H9 (cell line): ENCODE data around the gene SETD7. TPM values are rescaled to one million over a fixed set of nuclear protein-coding genes. Genes with fewer than 3 reads are reported as not detected.

Source experiments
- DNase-seq: peaks from one replicate; pipeline ENCODE4 v3.0.0-alpha.2; 2017
- H2AFZ ChIP-seq: one replicate; pipeline ENCODE4 v1.6.1; 2013; ENCODE audit warnings: mild to moderate bottlenecking, low read length, control low read depth, moderate library complexity
- H2AK5ac ChIP-seq: 2 replicates; pipeline ENCODE4 v1.6.1; 2013; ENCODE audit warnings: low read length, control low read depth, mixed read lengths; ENCODE audit not compliant: insufficient read length
- H2BK120ac ChIP-seq: one replicate; pipeline ENCODE4 v1.6.1; 2013; ENCODE audit warnings: low read depth, mild to moderate bottlenecking, low read length, control low read depth, inconsistent platforms; ENCODE audit not compliant: poor library complexity, severe bottlenecking
- H2BK12ac ChIP-seq: 2 replicates; pipeline ENCODE4 v1.6.1; 2013; ENCODE audit warnings: low read length, control low read depth, mixed read lengths, low read depth; ENCODE audit not compliant: insufficient read length
- H2BK15ac ChIP-seq: 2 replicates; pipeline ENCODE4 v1.6.1; 2013; ENCODE audit warnings: low read depth, low read length, control low read depth
- H2BK20ac ChIP-seq: one replicate; pipeline ENCODE4 v1.6.1; 2013; ENCODE audit warnings: low read depth, mild to moderate bottlenecking, low read length, control low read depth, inconsistent platforms; ENCODE audit not compliant: poor library complexity, severe bottlenecking
- H2BK5ac ChIP-seq: 2 replicates; pipeline ENCODE4 v1.6.1; 2013; ENCODE audit warnings: low read length, control low read depth, mixed read lengths; ENCODE audit not compliant: insufficient read length
- H3K14ac ChIP-seq: 2 replicates; pipeline ENCODE4 v1.6.1; 2013; ENCODE audit warnings: low read length, control low read depth; ENCODE audit not compliant: insufficient read depth
- H3K18ac ChIP-seq: 2 replicates; pipeline ENCODE4 v1.6.1; 2013; ENCODE audit warnings: low read depth, mild to moderate bottlenecking, mixed read lengths, low read length, control low read depth; ENCODE audit not compliant: insufficient read length
- H3K23ac ChIP-seq: 2 replicates; pipeline ENCODE4 v1.6.1; 2013; ENCODE audit warnings: low read length, control low read depth, mixed read lengths, low read depth; ENCODE audit not compliant: insufficient read length
- H3K23me2 ChIP-seq: 2 replicates; pipeline ENCODE4 v1.6.1; 2013; ENCODE audit warnings: low read depth, mild to moderate bottlenecking, mixed read lengths, low read length, control low read depth; ENCODE audit not compliant: insufficient read length, poor library complexity, severe bottlenecking
- H3K27ac ChIP-seq: 2 replicates; pipeline ENCODE4 v1.5.1; 2013; ENCODE audit warnings: low read length, control low read depth, mixed read lengths, low read depth; ENCODE audit not compliant: insufficient read length
- H3K27me3 ChIP-seq: 2 replicates; pipeline ENCODE4 v1.6.1; 2013; ENCODE audit warnings: low read length, control low read depth, inconsistent platforms; ENCODE audit not compliant: insufficient read depth
- H3K4ac ChIP-seq: 2 replicates; pipeline ENCODE4 v1.6.1; 2013; ENCODE audit warnings: low read depth, mild to moderate bottlenecking, control low read depth, inconsistent platforms, low read length, moderate library complexity
- H3K4me1 ChIP-seq: 2 replicates; pipeline ENCODE4 v1.6.1; 2013; ENCODE audit warnings: low read length, control low read depth, inconsistent platforms; ENCODE audit not compliant: insufficient read depth
- H3K4me2 ChIP-seq: 2 replicates; pipeline ENCODE4 v1.6.1; 2013; ENCODE audit warnings: low read length, control low read depth, mixed read lengths; ENCODE audit not compliant: insufficient read length, insufficient read depth
- H3K56ac ChIP-seq: 2 replicates; pipeline ENCODE4 v1.6.1; 2013; ENCODE audit warnings: low read depth, mild to moderate bottlenecking, mixed read lengths, low read length, control low read depth; ENCODE audit not compliant: insufficient read length
- H3K79me1 ChIP-seq: 2 replicates; pipeline ENCODE4 v1.6.1; 2013; ENCODE audit warnings: low read depth, mild to moderate bottlenecking, moderate library complexity, low read length, control low read depth, inconsistent platforms; ENCODE audit not compliant: insufficient read depth, poor library complexity, severe bottlenecking
- H3K79me2 ChIP-seq: 2 replicates; pipeline ENCODE4 v1.6.1; 2013; ENCODE audit warnings: low read length, control low read depth, inconsistent platforms; ENCODE audit not compliant: insufficient read depth
- H3K9ac ChIP-seq: 2 replicates; pipeline ENCODE4 v1.6.1; 2013; ENCODE audit warnings: low read length, control low read depth, mixed read lengths; ENCODE audit not compliant: insufficient read length; ENCODE audit errors: extremely low read depth
- H3K9me3 ChIP-seq: one replicate; pipeline ENCODE4 v1.6.1; 2013; ENCODE audit warnings: low read depth, low read length, inconsistent platforms; ENCODE audit not compliant: control insufficient read depth
- H3T11ph ChIP-seq: one replicate; pipeline ENCODE4 v1.6.1; 2013; ENCODE audit warnings: mild to moderate bottlenecking, low read length, control low read depth, inconsistent platforms
- H4K20me1 ChIP-seq: one replicate; pipeline ENCODE4 v1.6.1; 2013; ENCODE audit not compliant: control insufficient read depth, insufficient read length, insufficient read depth
- H4K5ac ChIP-seq: 2 replicates; pipeline ENCODE4 v1.6.1; 2013; ENCODE audit warnings: low read depth, mild to moderate bottlenecking, mixed read lengths, low read length, control low read depth; ENCODE audit not compliant: insufficient read length
- H4K8ac ChIP-seq: replicated peaks from 2 replicates; pipeline ENCODE4 v1.6.1; 2013; ENCODE audit warnings: low read length, control low read depth, mixed read lengths, low read depth; ENCODE audit not compliant: insufficient read length
- H4K91ac ChIP-seq: 2 replicates; pipeline ENCODE4 v1.6.1; 2013; ENCODE audit warnings: low read depth, mild to moderate bottlenecking, moderate library complexity, mixed read lengths, low read length, control low read depth; ENCODE audit not compliant: insufficient read length
- H3K27ac Mint-ChIP-seq, 3 experiments: 2 replicates in 2 of 3; 3 replicates in 1 of 3; pipeline ENCODE4 v1.8.0; 2020 to 2021; ENCODE audit warnings: mixed read lengths in 3 of 3, mild to moderate bottlenecking in 1 of 3, moderate library complexity in 1 of 3
- H3K27me3 Mint-ChIP-seq: 2 replicates; pipeline ENCODE4 v1.8.0; 2021; ENCODE audit warnings: low read depth, mild to moderate bottlenecking, moderate library complexity, mixed read lengths
- H3K36me3 Mint-ChIP-seq, 3 experiments: 2 replicates in 2 of 3; 3 replicates in 1 of 3; pipeline ENCODE4 v1.8.0; 2020 to 2021; ENCODE audit warnings: low read depth in 3 of 3, mixed read lengths in 3 of 3; ENCODE audit not compliant: insufficient read depth in 1 of 3
- H3K4me1 Mint-ChIP-seq, 2 experiments: 2 replicates each; pipeline ENCODE4 v1.8.0; 2020; ENCODE audit warnings: mixed read lengths in 2 of 2
- H3K4me3 Mint-ChIP-seq, 2 experiments: 2 replicates in 1 of 2; 3 replicates in 1 of 2; pipeline ENCODE4 v1.8.0; 2020 to 2021; ENCODE audit warnings: mild to moderate bottlenecking in 2 of 2, mixed read lengths in 2 of 2, moderate library complexity in 1 of 2
- H3K9me3 Mint-ChIP-seq, 2 experiments: 2 replicates in 1 of 2; 3 replicates in 1 of 2; pipeline ENCODE4 v1.8.0; 2020; ENCODE audit warnings: mild to moderate bottlenecking in 2 of 2, mixed read lengths in 2 of 2, moderate library complexity in 1 of 2
- WGBS: extraction: QIAGEN DNeasy Blood & Tissue Kit; methylation state at CpG from one replicate; pipeline ENCODE4 v1.1.7; 2013; ENCODE audit warnings: missing lambda C conversion rate, low lambda C conversion rate, mixed read lengths; ENCODE audit not compliant: insufficient read length; ENCODE audit errors: extremely low coverage; 5-methylcytosine and 5-hydroxymethylcytosine counted together
- total RNA-seq: library from RNA; stranded (reverse); gene quantifications from 2 replicates; pipeline ENCODE4 v1.2.1, GENCODE V29; 2021
- TF ChIP-seq, protein P1 (sequence below): fragments of 200-600 bp; sonication (generic); conservative IDR thresholded peaks from 3 replicates; pipeline ENCODE4 v1.8.0; 2021; ENCODE audit warnings: antibody characterized with exemption, mild to moderate bottlenecking

SETD7 gene
- total RNA-seq, 1 experiment from 2014 or later, result 1.5 TPM

DNA sequence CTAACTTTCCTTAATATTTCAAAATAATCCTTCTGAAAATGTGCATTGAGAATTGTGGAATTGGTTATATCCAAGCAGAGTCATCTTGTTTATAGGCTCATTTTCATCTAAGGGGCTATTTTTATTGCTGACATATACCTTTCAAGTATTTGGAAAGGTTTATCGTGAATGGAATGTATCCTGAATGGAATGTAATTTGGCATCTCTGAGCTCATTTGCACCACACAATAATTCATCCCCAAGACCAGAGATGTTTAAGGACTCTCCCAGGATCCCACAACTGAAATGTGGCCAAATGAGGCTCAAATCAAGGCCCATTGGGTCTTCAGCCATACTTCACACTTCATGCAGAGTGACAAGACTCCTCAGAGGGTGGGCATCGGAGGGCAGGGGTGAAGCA is 7.5 kb upstream of the SETD7 start:
- no peak overlapping the region for H3T11ph ChIP-seq
- no peak overlapping the region for H2BK5ac ChIP-seq
- H3K79me1 ChIP-seq, result no peaks in the 10 kb centered on the region
- no peak overlapping the region for H4K8ac ChIP-seq
- H2BK120ac ChIP-seq, result no peak overlapping the region
- H2BK20ac ChIP-seq, result no peak overlapping the region
- no peak overlapping the region for H2BK15ac ChIP-seq
- no peaks in the 10 kb centered on the region for H3K36me3 Mint-ChIP-seq
- H2AFZ ChIP-seq, result no peak overlapping the region
- H2BK12ac ChIP-seq, result no peak overlapping the region
- no peak overlapping the region for H3K4me3 Mint-ChIP-seq
- H3K23me2 ChIP-seq, result no peaks in the 10 kb centered on the region
- H4K20me1 ChIP-seq, result no peaks in the 10 kb centered on the region
- H3K27me3 ChIP-seq, result peaks cover 9% of the 10 kb centered on the region; the same call in 1 of the 2 replicates
- no peak overlapping the region for H3K9ac ChIP-seq
- no peak overlapping the region for H3K27ac Mint-ChIP-seq
- peaks cover 59% of the 10 kb centered on the region for H3K27me3 Mint-ChIP-seq
- H3K14ac ChIP-seq, result no peak overlapping the region
- no CpG with 5 or more reads among the region's 2 CpGs for WGBS
- DNase-seq, result no peak
- no peaks in the 10 kb centered on the region; a peak in 1 of 5 replicates for H3K9me3 Mint-ChIP-seq
- no peak overlapping the region for H3K27ac ChIP-seq
- no peak overlapping the region for H3K4ac ChIP-seq
- no peak overlapping the region for H2AK5ac ChIP-seq
- no peaks in the 10 kb centered on the region for H3K79me2 ChIP-seq
- H4K91ac ChIP-seq, result no peak overlapping the region
- TF ChIP-seq, protein P1, sequence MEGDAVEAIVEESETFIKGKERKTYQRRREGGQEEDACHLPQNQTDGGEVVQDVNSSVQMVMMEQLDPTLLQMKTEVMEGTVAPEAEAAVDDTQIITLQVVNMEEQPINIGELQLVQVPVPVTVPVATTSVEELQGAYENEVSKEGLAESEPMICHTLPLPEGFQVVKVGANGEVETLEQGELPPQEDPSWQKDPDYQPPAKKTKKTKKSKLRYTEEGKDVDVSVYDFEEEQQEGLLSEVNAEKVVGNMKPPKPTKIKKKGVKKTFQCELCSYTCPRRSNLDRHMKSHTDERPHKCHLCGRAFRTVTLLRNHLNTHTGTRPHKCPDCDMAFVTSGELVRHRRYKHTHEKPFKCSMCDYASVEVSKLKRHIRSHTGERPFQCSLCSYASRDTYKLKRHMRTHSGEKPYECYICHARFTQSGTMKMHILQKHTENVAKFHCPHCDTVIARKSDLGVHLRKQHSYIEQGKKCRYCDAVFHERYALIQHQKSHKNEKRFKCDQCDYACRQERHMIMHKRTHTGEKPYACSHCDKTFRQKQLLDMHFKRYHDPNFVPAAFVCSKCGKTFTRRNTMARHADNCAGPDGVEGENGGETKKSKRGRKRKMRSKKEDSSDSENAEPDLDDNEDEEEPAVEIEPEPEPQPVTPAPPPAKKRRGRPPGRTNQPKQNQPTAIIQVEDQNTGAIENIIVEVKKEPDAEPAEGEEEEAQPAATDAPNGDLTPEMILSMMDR, result no peak
- H3K9me3 ChIP-seq, result no peaks in the 10 kb centered on the region
- H4K5ac ChIP-seq, result no peak overlapping the region
- H3K56ac ChIP-seq, result no peak overlapping the region
- peaks cover 7 to 17% of the 10 kb centered on the region in 2 experiments for H3K4me1 Mint-ChIP-seq
- H3K4me1 ChIP-seq, result peaks cover 5% of the 10 kb centered on the region; the same call in 1 of the 2 replicates
- no peak overlapping the region for H3K23ac ChIP-seq
- H3K18ac ChIP-seq, result no peak overlapping the region
- no peak overlapping the region for H3K4me2 ChIP-seq
